ENCODE data around the gene CXCL17.

CXCL17 gene

GRCh38 chr19:42445948-42446347 lies 3.2 kb upstream of the CXCL17 start:
- no peak for TF ChIP-seq CTCF (conservative IDR thresholded peaks at IDR 0.05; ENCODE audit: low read depth, low read length)
- DNase-seq (ENCODE audit: low read depth), result no peak
- H3K4me3 ChIP-seq (ENCODE audit: low read depth, low read length), result no peak overlapping the region

- DNase-seq (ENCODE audit: low read depth), result no peak
- no peak for TF ChIP-seq CTCF (conservative IDR thresholded peaks at IDR 0.05; ENCODE audit: low read depth, low read length)
- no peak overlapping the region for H3K4me3 ChIP-seq (ENCODE audit: low read depth, low read length)
Measured at GRCh38 chr19:42443944-42444398, 1.2 kb upstream of the CXCL17 start.

GRCh38 chr19:42441049-42441445 lies 1.7 kb downstream of the CXCL17 start:
- H3K4me3 ChIP-seq (ENCODE audit: low read depth, low read length), result no peak overlapping the region
- no peak for DNase-seq (ENCODE audit: low read depth)
- TF ChIP-seq CTCF (conservative IDR thresholded peaks at IDR 0.05; ENCODE audit: low read depth, low read length), result no peak

GRCh38 chr19:42440357-42441048 lies 2.2 kb downstream of the CXCL17 start:
- DNase-seq (ENCODE audit: low read depth), result peak; percentile 84

GRCh38 chr19:42436006-42436405 lies 6.7 kb downstream of the CXCL17 start:
- no peak overlapping the region for H3K4me3 ChIP-seq (ENCODE audit: low read depth, low read length)
- TF ChIP-seq CTCF (conservative IDR thresholded peaks at IDR 0.05; ENCODE audit: low read depth, low read length), result no peak
- DNase-seq (ENCODE audit: low read depth), result peak; percentile 21

More at GRCh38 chr19:42440357-42441048, 2.2 kb downstream of the CXCL17 start:
- no peak overlapping the region for H3K4me3 ChIP-seq (ENCODE audit: low read depth, low read length)
- peak; percentile 98 for TF ChIP-seq CTCF (conservative IDR thresholded peaks at IDR 0.05; ENCODE audit: low read depth, low read length)

- H3K4me3 ChIP-seq (ENCODE audit: low read depth, low read length), result no peak overlapping the region
- no peak for TF ChIP-seq CTCF (conservative IDR thresholded peaks at IDR 0.05; ENCODE audit: low read depth, low read length)
- DNase-seq (ENCODE audit: low read depth), result no peak
Measured at GRCh38 chr19:42435316-42435715, 7.4 kb downstream of the CXCL17 start.

Measured in choroid plexus epithelial cell (primary cell).